PC-9 (cell line): Measurements from ENCODE around the gene RAB3IL1.

Source experiments
- CTCF ChIP-seq: fragments of 200-600 bp; sonication (generic); conservative IDR thresholded peaks from 2 replicates; pipeline ENCODE4 v1.6.1; 2017; ENCODE audit warnings: mixed run types, antibody characterized with exemption, mild to moderate bottlenecking, moderate library complexity
- EZH2 ChIP-seq: fragments of 200-600 bp; sonication (generic); IDR thresholded peaks from 2 replicates; pipeline ENCODE4 v1.8.0; 2017; ENCODE audit warnings: antibody characterized with exemption, low read depth

- TF ChIP-seq CTCF, result no peak
- no peak for TF ChIP-seq EZH2
These were observed 63.0 kb downstream of the RAB3IL1 start for GRCh38 chr11:61854206-61854895.
